Mesenchymal stem cell (in vitro differentiated cells and primary cell): ENCODE measurements around the gene NDRG2.

Experiments
- DNase-seq: peaks from one replicate; pipeline ENCODE4 v3.0.0-alpha.2; 2013
- H2AFZ ChIP-seq: one replicate; pipeline ENCODE4 v1.6.1; 2013; ENCODE audit warnings: low read depth, mild to moderate bottlenecking, control low read depth, inconsistent platforms, low read length, moderate library complexity
- H2AK5ac ChIP-seq: 2 replicates; pipeline ENCODE4 v1.6.1; 2013; ENCODE audit warnings: low read length, moderate library complexity, mild to moderate bottlenecking, inconsistent platforms; ENCODE audit not compliant: severe bottlenecking
- H2BK120ac ChIP-seq: one replicate; pipeline ENCODE4 v1.6.1; 2013; ENCODE audit warnings: low read depth, mild to moderate bottlenecking, inconsistent platforms, low read length, moderate library complexity
- H2BK12ac ChIP-seq, 2 experiments: one replicate each; pipeline ENCODE4 v1.6.1; 2013; ENCODE audit warnings: inconsistent platforms in 2 of 2, low read length in 2 of 2, mild to moderate bottlenecking in 2 of 2, moderate library complexity in 2 of 2, control low read depth in 1 of 2
- H2BK15ac ChIP-seq: one replicate; pipeline ENCODE4 v1.6.1; 2013; ENCODE audit warnings: mild to moderate bottlenecking, low read depth, inconsistent platforms; ENCODE audit not compliant: poor library complexity, severe bottlenecking
- H2BK5ac ChIP-seq: 2 replicates; pipeline ENCODE4 v1.6.1; 2013; ENCODE audit warnings: low read depth, mild to moderate bottlenecking, low read length, control low read depth, inconsistent platforms; ENCODE audit not compliant: poor library complexity, severe bottlenecking
- H3K14ac ChIP-seq, 2 experiments: one replicate each; pipeline ENCODE4 v1.6.1; 2013; ENCODE audit warnings: inconsistent platforms in 2 of 2, low read length in 2 of 2, control low read depth in 1 of 2, mild to moderate bottlenecking in 1 of 2, moderate library complexity in 1 of 2
- H3K18ac ChIP-seq, 2 experiments: one replicate each; pipeline ENCODE4 v1.6.1; 2013; ENCODE audit warnings: inconsistent platforms in 2 of 2, low read length in 2 of 2, control low read depth in 1 of 2, low read depth in 1 of 2, mild to moderate bottlenecking in 1 of 2
- H3K23ac ChIP-seq, 2 experiments: one replicate each; pipeline ENCODE4 v1.6.1; 2013; ENCODE audit warnings: inconsistent platforms in 2 of 2, low read length in 2 of 2, mild to moderate bottlenecking in 2 of 2, moderate library complexity in 2 of 2, control low read depth in 1 of 2
- H3K27ac ChIP-seq: 2 replicates; pipeline ENCODE4 v1.5.1; 2013; ENCODE audit warnings: mild to moderate bottlenecking, moderate library complexity, low read length, control low read depth, inconsistent platforms; ENCODE audit not compliant: poor library complexity, severe bottlenecking
- H3K27me3 ChIP-seq, 2 experiments: 2 replicates each; pipeline versions ENCODE4 v1.6.1 to v1.7.0; 2013; ENCODE audit warnings: low read length in 2 of 2, mild to moderate bottlenecking in 2 of 2, moderate library complexity in 2 of 2, control low read depth in 1 of 2, inconsistent platforms in 1 of 2; ENCODE audit not compliant: control insufficient read depth in 1 of 2, insufficient read depth in 1 of 2
- H3K36me3 ChIP-seq, 2 experiments: 2 replicates each; pipeline versions ENCODE4 v1.6.1 to v1.7.0; 2013; ENCODE audit warnings: low read length in 2 of 2, control low read depth in 1 of 2, inconsistent platforms in 1 of 2, low read depth in 1 of 2, mild to moderate bottlenecking in 1 of 2; ENCODE audit not compliant: insufficient read depth in 2 of 2, control insufficient read depth in 1 of 2
- H3K4ac ChIP-seq, 2 experiments: one replicate each; pipeline ENCODE4 v1.6.1; 2013; ENCODE audit warnings: inconsistent platforms in 2 of 2, low read length in 2 of 2, mild to moderate bottlenecking in 2 of 2, moderate library complexity in 2 of 2, control low read depth in 1 of 2, low read depth in 1 of 2
- H3K4me1 ChIP-seq: 2 replicates; pipeline ENCODE4 v1.6.1; 2013; ENCODE audit warnings: low read depth, low read length, control low read depth; ENCODE audit not compliant: control insufficient read depth, insufficient read depth
- H3K4me2 ChIP-seq: 2 replicates; pipeline ENCODE4 v1.6.1; 2013; ENCODE audit warnings: low read length, mild to moderate bottlenecking, inconsistent platforms; ENCODE audit not compliant: poor library complexity, severe bottlenecking
- H3K4me3 ChIP-seq, 2 experiments: 2 replicates each; pipeline versions ENCODE4 v1.5.1 to v1.7.0; 2013; ENCODE audit warnings: low read length in 2 of 2, mild to moderate bottlenecking in 2 of 2, control low read depth in 1 of 2, low read depth in 1 of 2; ENCODE audit not compliant: insufficient read depth in 1 of 2
- H3K79me1 ChIP-seq: replicated peaks from 2 replicates; pipeline ENCODE4 v1.6.1; 2013; ENCODE audit warnings: mild to moderate bottlenecking, control low read depth, low read length, inconsistent platforms; ENCODE audit not compliant: poor library complexity, severe bottlenecking
- H3K9ac ChIP-seq: 2 replicates; pipeline ENCODE4 v1.7.0; 2013; ENCODE audit warnings: mild to moderate bottlenecking, low read length, moderate library complexity
- H3K9me3 ChIP-seq: 2 replicates; pipeline ENCODE4 v1.7.0; 2013; ENCODE audit warnings: mild to moderate bottlenecking, low read length; ENCODE audit not compliant: control insufficient read depth
- H4K8ac ChIP-seq: one replicate; pipeline ENCODE4 v1.6.1; 2013; ENCODE audit warnings: inconsistent platforms, mild to moderate bottlenecking, low read length, moderate library complexity
- H4K91ac ChIP-seq: one replicate; pipeline ENCODE4 v1.6.1; 2013; ENCODE audit warnings: mild to moderate bottlenecking, low read length, inconsistent platforms
- WGBS: methylation state at CpG from one replicate; pipeline ENCODE4 v1.1.7; 2013; ENCODE audit warnings: mixed read lengths; 5-methylcytosine and 5-hydroxymethylcytosine counted together

Gene NDRG2

GRCh38 chr14:21029917-21030316 lies 5.1 kb upstream of the NDRG2 start, which contains the start of gene TPPP2:
TPPP2 (plus strand) TSS chr14:21030217; CDS start chr14:21030582, 365 bp downstream.
- H3K23ac ChIP-seq: no peak within 1 kb of the TSS
- H2AK5ac ChIP-seq: no peak within 1 kb of the TSS
- H2BK5ac ChIP-seq: no peak within 1 kb of the TSS
- H2BK120ac ChIP-seq: no peak within 1 kb of the TSS
- 77% methylated on average over 2 of the region's 5 CpGs for WGBS
- no peak within 1 kb of the TSS for H3K9ac ChIP-seq
- no peak for DNase-seq
- H2AFZ ChIP-seq: no peak within 1 kb of the TSS
- no peak within 1 kb of the TSS for H4K91ac ChIP-seq
- H3K9me3 ChIP-seq: no peaks in the 10 kb centered on the region
- no peak within 1 kb of the TSS for H3K4me3 ChIP-seq
- H2BK12ac ChIP-seq: no peak within 1 kb of the TSS
- H3K36me3 ChIP-seq: no peaks in the 10 kb centered on the region
- H3K27ac ChIP-seq: no peak within 1 kb of the TSS
- H3K79me1 ChIP-seq: no peaks in the 10 kb centered on the region
- H2BK15ac ChIP-seq: no peak within 1 kb of the TSS
- H3K14ac ChIP-seq: no peak within 1 kb of the TSS
- no peak within 1 kb of the TSS for H4K8ac ChIP-seq
- H3K4me1 ChIP-seq: peaks cover 11% of the 10 kb centered on the region
- peaks cover 44 to 60% of the 10 kb centered on the region in 2 experiments for H3K27me3 ChIP-seq
- H3K18ac ChIP-seq: no peak within 1 kb of the TSS
- H3K4ac ChIP-seq: no peak within 1 kb of the TSS
- H3K4me2 ChIP-seq: no peak within 1 kb of the TSS

- no peak overlapping the region for H3K9ac ChIP-seq
- H2BK15ac ChIP-seq: no peak overlapping the region
- H3K4me3 ChIP-seq: no peak overlapping the region
- H4K91ac ChIP-seq: no peak overlapping the region
- H2BK5ac ChIP-seq: no peak overlapping the region
- no peak overlapping the region for H3K27ac ChIP-seq
- H3K23ac ChIP-seq: no peak overlapping the region
- no peak overlapping the region for H2AK5ac ChIP-seq
- no peaks in the 10 kb centered on the region for H3K79me1 ChIP-seq
- no peak overlapping the region for H3K18ac ChIP-seq
- H2BK12ac ChIP-seq: no peak overlapping the region
- no peak overlapping the region for H3K4me2 ChIP-seq
- H3K9me3 ChIP-seq: no peaks in the 10 kb centered on the region
- H2AFZ ChIP-seq: no peak overlapping the region
- no peak overlapping the region for H3K4ac ChIP-seq
- no peak overlapping the region for H3K14ac ChIP-seq
- no peak overlapping the region for H2BK120ac ChIP-seq
- H3K4me1 ChIP-seq: peaks cover 15% of the 10 kb centered on the region
- 41% methylated on average over 3 of the region's 3 CpGs for WGBS
- DNase-seq: no peak
- H3K27me3 ChIP-seq: peaks cover 55 to 59% of the 10 kb centered on the region in 2 experiments
- peaks cover 0 to 2% of the 10 kb centered on the region in 2 experiments for H3K36me3 ChIP-seq
- H4K8ac ChIP-seq: no peak overlapping the region
These were observed 2.1 kb upstream of the NDRG2 start for GRCh38 chr14:21026988-21027315.

- H2BK12ac ChIP-seq: no peak overlapping the region
- H3K79me1 ChIP-seq: no peaks in the 10 kb centered on the region
- H3K9ac ChIP-seq: no peak overlapping the region
- H3K4ac ChIP-seq: no peak overlapping the region
- H2BK15ac ChIP-seq: no peak overlapping the region
- peaks cover 55 to 59% of the 10 kb centered on the region in 2 experiments for H3K27me3 ChIP-seq
- no peak overlapping the region for H3K14ac ChIP-seq
- H3K9me3 ChIP-seq: no peaks in the 10 kb centered on the region
- H3K4me1 ChIP-seq: peaks cover 15% of the 10 kb centered on the region
- 74% methylated on average over 7 of the region's 7 CpGs for WGBS
- no peak overlapping the region for H3K23ac ChIP-seq
- no peak overlapping the region for H2AK5ac ChIP-seq
- peaks cover 0 to 2% of the 10 kb centered on the region in 2 experiments for H3K36me3 ChIP-seq
- H3K4me3 ChIP-seq: no peak overlapping the region
- no peak overlapping the region for H4K91ac ChIP-seq
- no peak overlapping the region for H3K27ac ChIP-seq
- no peak overlapping the region for H2AFZ ChIP-seq
- no peak overlapping the region for H3K18ac ChIP-seq
- no peak overlapping the region for H2BK5ac ChIP-seq
- no peak overlapping the region for H2BK120ac ChIP-seq
- no peak overlapping the region for H4K8ac ChIP-seq
- H3K4me2 ChIP-seq: no peak overlapping the region
- DNase-seq: no peak
These were observed 1.6 kb upstream of the NDRG2 start for GRCh38 chr14:21026274-21026987.

GRCh38 chr14:21025371-21026273 lies 761 bp upstream of the NDRG2 start:
- Histone ChIP-seq H3K4me1 (peaks cover 15% of the 10 kb centered on the region), H4K91ac (no peak overlapping the region), H3K36me3 (peaks cover 0 to 2% of the 10 kb centered on the region in 2 experiments), H2BK12ac (peak overlapping the region in 1 of 2 experiments; percentile 6), H2BK15ac (peak overlapping the region; percentile 62), H2BK120ac (no peak overlapping the region), H3K27me3 (peaks cover 57 to 61% of the 10 kb centered on the region in 2 experiments), H3K23ac (peak overlapping the region in 1 of 2 experiments; percentile 97), H2AK5ac (no peak overlapping the region), H4K8ac (no peak overlapping the region), H3K4me2 (peak overlapping the region; percentile 94), H3K14ac (peak overlapping the region in 1 of 2 experiments; percentile 26), H3K27ac (no peak overlapping the region), H3K4me3 (peak overlapping the region; percentile 62 to 73), H3K79me1 (no peaks in the 10 kb centered on the region), H2AFZ (no peak overlapping the region), H3K18ac (peak overlapping the region in 1 of 2 experiments; percentile 73), H3K9ac (no peak overlapping the region), H2BK5ac (no peak overlapping the region), H3K4ac (peak overlapping the region in 1 of 2 experiments; percentile 30), H3K9me3 (no peaks in the 10 kb centered on the region)
- 8% methylated on average over 27 of the region's 58 CpGs for WGBS
- no peak for DNase-seq
